K562 (cell line): ENCODE measurements around the gene ATF6B. TPM values are rescaled to one million over a fixed set of nuclear protein-coding genes. Genes with fewer than 3 reads are reported as not detected.
A peak's percentile ranks its signal among the peaks of the same experiment; 100 is the strongest.

Experiments
- GTF2F1 ChIP-seq: IDR thresholded peaks from 2 replicates; pipeline ENCODE4 v1.6.1; 2011; ENCODE audit warnings: low read depth, low read length, improper control_type of control experiment
- HDAC2 ChIP-seq: fragments of 450-650 bp; IDR thresholded peaks from 2 replicates; pipeline ENCODE4 v1.6.1; 2016; ENCODE audit warnings: mild to moderate bottlenecking
- MIER1 ChIP-seq: fragments of 450-650 bp; IDR thresholded peaks from 2 replicates; pipeline ENCODE4 v1.6.1; 2016; ENCODE audit warnings: antibody characterized with exemption, mild to moderate bottlenecking, low read depth
- MTF1 ChIP-seq: fragments of 250-450 bp; sonication (Bioruptor Pico); IDR thresholded peaks from 2 replicates; pipeline ENCODE4 v1.9.0; 2021; ENCODE audit warnings: moderate library complexity, mild to moderate bottlenecking, inconsistent platforms, borderline replicate concordance
- MYNN ChIP-seq, 2 experiments: sonication (generic); formaldehyde crosslinking in 1 of 2; IDR thresholded peaks; 2 replicates each; pipeline versions ENCODE4 v1.5.0 to v1.6.1; 2016 to 2020; ENCODE audit warnings: antibody characterized with exemption in 1 of 2, missing genetic modification reagents in 1 of 2
- NBN ChIP-seq: fragments of 450-650 bp; IDR thresholded peaks from 2 replicates; pipeline ENCODE4 v1.6.1; 2016; ENCODE audit warnings: low read depth, mild to moderate bottlenecking
- NCOA4 ChIP-seq: fragments of 450-650 bp; IDR thresholded peaks from 2 replicates; pipeline ENCODE4 v1.6.1; 2018; ENCODE audit warnings: mild to moderate bottlenecking; ENCODE audit not compliant: partially characterized antibody
- NR2F6 ChIP-seq: fragments of 450-650 bp; formaldehyde crosslinking; IDR thresholded peaks from 2 replicates; pipeline ENCODE4 v1.4.0; 2020; ENCODE audit warnings: mild to moderate bottlenecking
- RAD51 ChIP-seq: fragments of 450-650 bp; IDR thresholded peaks from 2 replicates; pipeline ENCODE4 v1.7.1; 2016; ENCODE audit warnings: low read depth, mild to moderate bottlenecking, borderline replicate concordance
- RBM39 ChIP-seq: fragments of 200-400 bp; formaldehyde crosslinking; optimal IDR thresholded peaks from 2 replicates; pipeline ENCODE3; 2018; ENCODE audit warnings: low read depth, low read length
- SETDB1 ChIP-seq: IDR thresholded peaks from one replicate; pipeline ENCODE4 v1.6.1; 2012; ENCODE audit warnings: low read length, control low read depth, inconsistent platforms
- TSC22D4 ChIP-seq: fragments of 450-650 bp; IDR thresholded peaks from 2 replicates; pipeline ENCODE4 v1.6.1; 2016; ENCODE audit warnings: missing genetic modification characterization, missing biosample characterization, control low read depth
- ZNF274 ChIP-seq: IDR thresholded peaks from 2 replicates; pipeline ENCODE4 v1.6.1; 2011; ENCODE audit warnings: low read depth, mild to moderate bottlenecking, low read length, moderate library complexity, borderline replicate concordance
- ZNF79 ChIP-seq: fragments of 250-450 bp; sonication (Bioruptor Pico); IDR thresholded peaks from 2 replicates; pipeline ENCODE4 v1.4.0; 2020; ENCODE audit warnings: low read depth, mild to moderate bottlenecking, moderate library complexity
- polyA plus RNA-seq, 8 experiments: library from polyadenylated mRNA; depleted of rRNA in 4 of 8; stranded (reverse) in 5 of 8; unstranded in 3 of 8; fragments of >200 nt; fragmentation: Nextera tagmentation in 2 of 8; fragmentation: Illumina TruSeq in 1 of 8; extraction: Ambion mirVana in 2 of 8; extraction: Trizol in 1 of 8; gene quantifications; 2 replicates each; pipeline versions ENCODE4 v1.2.1 to v1.2.3, GENCODE V29; 2011 to 2014; ENCODE audit warnings: inconsistent platforms in 1 of 8, missing spikeins in 1 of 8
- total RNA-seq, 7 experiments: library from RNA; depleted of rRNA in 6 of 7; stranded (reverse); fragments of >200 nt in 6 of 7; fragmentation: Illumina TruSeq in 2 of 7; extraction: Trizol in 2 of 7; gene quantifications; 2 replicates each; pipeline versions ENCODE4 v1.2.1 to v1.2.3, GENCODE V29; 2011 to 2021; ENCODE audit warnings: low replicate concordance in 1 of 7
- TF ChIP-seq, protein P1 (sequence below): fragments of 450-650 bp; formaldehyde crosslinking; IDR thresholded peaks from 2 replicates; pipeline ENCODE4 v1.4.0; 2020; ENCODE audit warnings: mild to moderate bottlenecking, moderate library complexity
- TF ChIP-seq, protein P2 (sequence below): fragments of 450-650 bp; IDR thresholded peaks from 2 replicates; pipeline ENCODE4 v1.6.1; 2016; ENCODE audit warnings: antibody characterized with exemption
- TF ChIP-seq, protein P3 (sequence below): IDR thresholded peaks from 2 replicates; pipeline ENCODE4 v1.6.1; 2012; ENCODE audit warnings: low read depth, low read length, improper control_type of control experiment, borderline replicate concordance
- TF ChIP-seq, protein P4 (sequence below): IDR thresholded peaks from 3 replicates; pipeline ENCODE4 v1.6.1; 2011; ENCODE audit warnings: borderline replicate concordance, mild to moderate bottlenecking, moderate library complexity; ENCODE audit not compliant: insufficient read length; ENCODE audit errors: extremely low read depth

ATF6B gene
- total and polyA plus RNA-seq, 9 of the 15 experiments (the other 6 are each of a cell fraction or from before 2014, with no cell fraction given), result 20.7 to 131 (median 31.7) TPM

DNA sequence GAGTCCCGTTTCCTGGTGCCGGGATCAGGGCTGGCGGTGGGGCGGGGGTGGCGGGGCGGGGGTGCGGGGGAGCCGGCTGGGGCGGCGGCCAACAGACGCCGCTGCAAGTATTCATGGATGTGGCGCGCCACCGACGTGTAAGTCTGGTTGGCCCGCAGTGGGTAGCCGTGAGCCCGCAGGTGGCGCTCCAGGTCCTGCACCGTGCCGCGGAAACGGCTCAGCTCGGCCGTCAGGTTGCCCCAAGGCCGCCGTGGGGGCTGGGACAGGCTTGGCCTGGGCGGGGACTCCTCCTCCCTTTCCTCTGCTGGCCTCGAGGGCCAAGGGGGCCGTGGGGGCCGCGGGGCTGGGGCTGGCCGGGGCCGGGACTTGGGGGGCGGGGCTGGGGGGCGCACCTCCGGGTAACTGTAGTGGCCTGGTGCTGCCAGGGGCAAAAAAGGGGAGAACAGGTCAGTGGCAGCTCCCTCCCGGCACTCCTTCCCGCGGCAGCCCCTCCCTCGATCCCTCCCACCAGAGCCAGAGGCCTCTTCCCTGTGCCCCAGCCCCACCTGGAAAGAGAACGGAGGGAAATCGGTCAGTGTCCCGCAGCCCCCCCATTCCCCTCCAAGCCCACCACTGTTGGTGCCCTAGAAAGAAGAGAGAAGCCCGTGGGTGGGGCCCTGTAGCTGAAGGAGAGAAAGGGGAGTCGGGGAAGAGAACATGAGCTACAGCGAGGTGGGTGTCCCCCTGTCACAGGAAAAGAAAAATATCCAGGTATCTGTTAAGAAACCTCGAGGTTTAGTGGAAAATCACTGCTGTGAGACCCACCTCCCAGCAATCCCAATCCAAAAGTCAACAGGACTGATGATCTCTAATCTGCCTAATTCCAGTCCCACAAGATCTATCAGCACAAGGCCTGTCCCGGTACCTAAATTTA lies 40.2 kb downstream of the ATF6B start (continued):
- TF ChIP-seq, protein P1, sequence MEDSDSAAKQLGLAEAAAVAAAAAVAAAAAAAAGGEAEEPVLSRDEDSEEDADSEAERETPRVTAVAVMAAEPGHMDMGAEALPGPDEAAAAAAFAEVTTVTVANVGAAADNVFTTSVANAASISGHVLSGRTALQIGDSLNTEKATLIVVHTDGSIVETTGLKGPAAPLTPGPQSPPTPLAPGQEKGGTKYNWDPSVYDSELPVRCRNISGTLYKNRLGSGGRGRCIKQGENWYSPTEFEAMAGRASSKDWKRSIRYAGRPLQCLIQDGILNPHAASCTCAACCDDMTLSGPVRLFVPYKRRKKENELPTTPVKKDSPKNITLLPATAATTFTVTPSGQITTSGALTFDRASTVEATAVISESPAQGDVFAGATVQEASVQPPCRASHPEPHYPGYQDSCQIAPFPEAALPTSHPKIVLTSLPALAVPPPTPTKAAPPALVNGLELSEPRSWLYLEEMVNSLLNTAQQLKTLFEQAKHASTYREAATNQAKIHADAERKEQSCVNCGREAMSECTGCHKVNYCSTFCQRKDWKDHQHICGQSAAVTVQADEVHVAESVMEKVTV, result peak; percentile 65
- TF ChIP-seq SETDB1, result no peak
- TF ChIP-seq MIER1, result no peak
- no peak for TF ChIP-seq ZNF274
- no peak for TF ChIP-seq HDAC2
- TF ChIP-seq NCOA4, result no peak
- TF ChIP-seq, protein P2, sequence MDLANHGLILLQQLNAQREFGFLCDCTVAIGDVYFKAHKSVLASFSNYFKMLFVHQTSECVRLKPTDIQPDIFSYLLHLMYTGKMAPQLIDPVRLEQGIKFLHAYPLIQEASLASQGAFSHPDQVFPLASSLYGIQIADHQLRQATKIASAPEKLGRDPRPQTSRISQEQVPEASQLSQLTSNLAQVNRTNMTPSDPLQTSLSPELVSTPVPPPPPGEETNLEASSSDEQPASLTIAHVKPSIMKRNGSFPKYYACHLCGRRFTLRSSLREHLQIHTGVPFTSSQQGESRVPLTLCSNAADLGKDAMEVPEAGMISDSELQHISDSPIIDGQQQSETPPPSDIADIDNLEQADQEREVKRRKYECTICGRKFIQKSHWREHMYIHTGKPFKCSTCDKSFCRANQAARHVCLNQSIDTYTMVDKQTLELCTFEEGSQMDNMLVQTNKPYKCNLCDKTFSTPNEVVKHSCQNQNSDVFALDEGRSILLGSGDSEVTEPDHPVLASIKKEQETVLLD, result no peak
- TF ChIP-seq TSC22D4, result no peak
- TF ChIP-seq RAD51, result no peak
- TF ChIP-seq MYNN (IDR thresholded peaks at IDR 0.05), result peak; percentile 56; the same call in 1 of the 2 replicates
- TF ChIP-seq MYNN (CRISPR knock-in tag; IDR thresholded peaks at IDR 0.05), result no peak
- TF ChIP-seq RBM39, result no peak
- no peak for TF ChIP-seq GTF2F1
- TF ChIP-seq, protein P3, sequence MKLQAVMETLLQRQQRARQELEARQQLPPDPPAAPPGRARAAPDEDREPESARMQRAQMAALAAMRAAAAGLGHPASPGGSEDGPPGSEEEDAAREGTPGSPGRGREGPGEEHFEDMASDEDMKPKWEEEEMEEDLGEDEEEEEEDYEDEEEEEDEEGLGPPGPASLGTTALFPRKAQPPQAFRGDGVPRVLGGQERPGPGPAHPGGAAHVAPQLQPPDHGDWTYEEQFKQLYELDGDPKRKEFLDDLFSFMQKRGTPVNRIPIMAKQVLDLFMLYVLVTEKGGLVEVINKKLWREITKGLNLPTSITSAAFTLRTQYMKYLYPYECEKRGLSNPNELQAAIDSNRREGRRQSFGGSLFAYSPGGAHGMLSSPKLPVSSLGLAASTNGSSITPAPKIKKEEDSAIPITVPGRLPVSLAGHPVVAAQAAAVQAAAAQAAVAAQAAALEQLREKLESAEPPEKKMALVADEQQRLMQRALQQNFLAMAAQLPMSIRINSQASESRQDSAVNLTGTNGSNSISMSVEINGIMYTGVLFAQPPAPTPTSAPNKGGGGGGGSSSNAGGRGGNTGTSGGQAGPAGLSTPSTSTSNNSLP, result no peak
- TF ChIP-seq MTF1 (CRISPR knock-in tag), result no peak
- no peak for TF ChIP-seq NBN
- no peak for TF ChIP-seq ZNF79 (CRISPR knock-in tag)
- TF ChIP-seq NR2F6 (CRISPR knock-in tag), result no peak
- TF ChIP-seq, protein P4, sequence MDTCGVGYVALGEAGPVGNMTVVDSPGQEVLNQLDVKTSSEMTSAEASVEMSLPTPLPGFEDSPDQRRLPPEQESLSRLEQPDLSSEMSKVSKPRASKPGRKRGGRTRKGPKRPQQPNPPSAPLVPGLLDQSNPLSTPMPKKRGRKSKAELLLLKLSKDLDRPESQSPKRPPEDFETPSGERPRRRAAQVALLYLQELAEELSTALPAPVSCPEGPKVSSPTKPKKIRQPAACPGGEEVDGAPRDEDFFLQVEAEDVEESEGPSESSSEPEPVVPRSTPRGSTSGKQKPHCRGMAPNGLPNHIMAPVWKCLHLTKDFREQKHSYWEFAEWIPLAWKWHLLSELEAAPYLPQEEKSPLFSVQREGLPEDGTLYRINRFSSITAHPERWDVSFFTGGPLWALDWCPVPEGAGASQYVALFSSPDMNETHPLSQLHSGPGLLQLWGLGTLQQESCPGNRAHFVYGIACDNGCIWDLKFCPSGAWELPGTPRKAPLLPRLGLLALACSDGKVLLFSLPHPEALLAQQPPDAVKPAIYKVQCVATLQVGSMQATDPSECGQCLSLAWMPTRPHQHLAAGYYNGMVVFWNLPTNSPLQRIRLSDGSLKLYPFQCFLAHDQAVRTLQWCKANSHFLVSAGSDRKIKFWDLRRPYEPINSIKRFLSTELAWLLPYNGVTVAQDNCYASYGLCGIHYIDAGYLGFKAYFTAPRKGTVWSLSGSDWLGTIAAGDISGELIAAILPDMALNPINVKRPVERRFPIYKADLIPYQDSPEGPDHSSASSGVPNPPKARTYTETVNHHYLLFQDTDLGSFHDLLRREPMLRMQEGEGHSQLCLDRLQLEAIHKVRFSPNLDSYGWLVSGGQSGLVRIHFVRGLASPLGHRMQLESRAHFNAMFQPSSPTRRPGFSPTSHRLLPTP, result no peak
